Thyroid gland (tissue), 4 donors: Measurements from ENCODE around the gene CYP1A1.

Experiments used
- POLR2A ChIP-seq, 2 donors: fragments of 450-650 bp; IDR thresholded peaks; one replicate each; pipeline ENCODE4 v1.6.1; 2017; ENCODE audit warnings: antibody characterized with exemption in 2 of 2, mild to moderate bottlenecking in 2 of 2, moderate library complexity in 1 of 2
- TF ChIP-seq, protein P1 (sequence below), 6 experiments: fragments of 200-600 bp in 3 of 6; fragments of 450-650 bp in 3 of 6; sonication (generic) in 3 of 6; IDR thresholded peaks; one replicate each; pipeline ENCODE4 v1.5.1; 2016 to 2019; ENCODE audit warnings: antibody characterized with exemption in 6 of 6, mild to moderate bottlenecking in 2 of 6, inconsistent platforms in 1 of 6, moderate library complexity in 1 of 6

DNA sequence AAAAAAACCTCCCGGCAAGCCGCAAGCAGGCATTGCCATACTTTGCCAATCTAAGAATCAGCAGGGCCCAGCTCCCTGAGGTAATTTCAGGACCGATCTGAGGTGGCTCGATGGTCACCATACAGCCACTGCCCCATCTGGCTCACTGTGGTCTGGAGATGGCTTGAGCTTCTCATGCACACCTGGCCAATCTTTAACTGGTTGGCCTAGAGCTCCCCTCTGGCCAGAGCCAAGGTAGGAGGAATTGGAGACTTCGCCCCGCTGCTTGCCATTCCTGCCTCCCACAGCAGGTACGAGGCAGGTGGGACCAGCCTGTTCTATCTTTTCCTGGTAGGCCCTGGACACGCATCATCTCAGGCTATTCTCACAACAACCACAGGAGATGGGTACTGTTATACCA lies 33.4 kb upstream of the CYP1A1 start:
- TF ChIP-seq, protein P1, sequence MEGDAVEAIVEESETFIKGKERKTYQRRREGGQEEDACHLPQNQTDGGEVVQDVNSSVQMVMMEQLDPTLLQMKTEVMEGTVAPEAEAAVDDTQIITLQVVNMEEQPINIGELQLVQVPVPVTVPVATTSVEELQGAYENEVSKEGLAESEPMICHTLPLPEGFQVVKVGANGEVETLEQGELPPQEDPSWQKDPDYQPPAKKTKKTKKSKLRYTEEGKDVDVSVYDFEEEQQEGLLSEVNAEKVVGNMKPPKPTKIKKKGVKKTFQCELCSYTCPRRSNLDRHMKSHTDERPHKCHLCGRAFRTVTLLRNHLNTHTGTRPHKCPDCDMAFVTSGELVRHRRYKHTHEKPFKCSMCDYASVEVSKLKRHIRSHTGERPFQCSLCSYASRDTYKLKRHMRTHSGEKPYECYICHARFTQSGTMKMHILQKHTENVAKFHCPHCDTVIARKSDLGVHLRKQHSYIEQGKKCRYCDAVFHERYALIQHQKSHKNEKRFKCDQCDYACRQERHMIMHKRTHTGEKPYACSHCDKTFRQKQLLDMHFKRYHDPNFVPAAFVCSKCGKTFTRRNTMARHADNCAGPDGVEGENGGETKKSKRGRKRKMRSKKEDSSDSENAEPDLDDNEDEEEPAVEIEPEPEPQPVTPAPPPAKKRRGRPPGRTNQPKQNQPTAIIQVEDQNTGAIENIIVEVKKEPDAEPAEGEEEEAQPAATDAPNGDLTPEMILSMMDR (IDR thresholded peaks at IDR 0.05), result no peak
- TF ChIP-seq POLR2A (IDR thresholded peaks at IDR 0.05), result no peak
